CD4-positive, alpha-beta T cell treated with Interleukin-10 for 1 hour (primary cell): ENCODE measurements around the gene RBKS.
"Not testable (repeated sequence)": the region's sequence is repeated elsewhere in the genome, so short reads cannot be mapped to it uniquely, and the experiment has no call there.

Source experiments
- DNase-seq: peaks from one replicate; pipeline ENCODE4 v3.0.0-alpha.2; 2020

The RBKS gene

GRCh38 chr2:27869763-27870162 is 20.4 kb downstream of the RBKS start:
- DNase-seq: no peak

- DNase-seq: no peak
These were observed 23.9 kb downstream of the RBKS start for GRCh38 chr2:27866237-27866636.

- not testable (repeated sequence) for DNase-seq
These were observed 26.2 kb downstream of the RBKS start for GRCh38 chr2:27863955-27864354.

GRCh38 chr2:27863146-27863545 is 27.0 kb downstream of the RBKS start:
- no peak for DNase-seq

GRCh38 chr2:27860111-27860510 is 30.1 kb downstream of the RBKS start:
- DNase-seq: no peak

GRCh38 chr2:27857417-27858172 is 32.6 kb downstream of the RBKS start:
- DNase-seq: no peak

GRCh38 chr2:27856956-27857355 is 33.2 kb downstream of the RBKS start:
- no peak for DNase-seq

- DNase-seq: no peak
These were observed 33.8 kb downstream of the RBKS start for GRCh38 chr2:27856386-27856785.

GRCh38 chr2:27855476-27855875 is 34.7 kb downstream of the RBKS start:
- DNase-seq: no peak

- no peak for DNase-seq
These were observed 35.8 kb downstream of the RBKS start for GRCh38 chr2:27854229-27854862.

GRCh38 chr2:27852691-27853090 is 37.5 kb downstream of the RBKS start:
- no peak for DNase-seq

GRCh38 chr2:27849558-27850205 is 40.5 kb downstream of the RBKS start:
- DNase-seq: no peak

- DNase-seq: no peak
These were observed 42.9 kb downstream of the RBKS start for GRCh38 chr2:27847333-27847732.

- no peak for DNase-seq
These were observed 45.3 kb downstream of the RBKS start for GRCh38 chr2:27844821-27845255.

GRCh38 chr2:27843992-27844391 is 46.2 kb downstream of the RBKS start:
- no peak for DNase-seq

- no peak for DNase-seq
These were observed 47.3 kb downstream of the RBKS start for GRCh38 chr2:27842894-27843293.

GRCh38 chr2:27839022-27839618 is 51.1 kb downstream of the RBKS start:
- no peak for DNase-seq

GRCh38 chr2:27838502-27838901 is 51.7 kb downstream of the RBKS start:
- DNase-seq: no peak

- DNase-seq: no peak
These were observed 56.3 kb downstream of the RBKS start for GRCh38 chr2:27833931-27834330.

GRCh38 chr2:27832396-27832795 is 57.8 kb downstream of the RBKS start:
- no peak for DNase-seq

GRCh38 chr2:27831279-27832050 is 58.7 kb downstream of the RBKS start:
- DNase-seq: no peak

- no peak for DNase-seq
These were observed 59.5 kb downstream of the RBKS start for GRCh38 chr2:27830656-27831055.

GRCh38 chr2:27829791-27830190 is 60.4 kb downstream of the RBKS start:
- no peak for DNase-seq
